GM18505 (cell line): ENCODE data around the gene RBM48.
"Not testable (repeated sequence)": the region's sequence is repeated elsewhere in the genome, so short reads cannot be mapped to it uniquely, and the experiment has no call there.

ENCODE experiments used
- ATAC-seq: cut with Tn5 transposase; IDR thresholded peaks from one replicate; pipeline ENCODE4 v1.9.1; 2021; ENCODE audit not compliant: unreplicated experiment
- POLR2A ChIP-seq: IDR thresholded peaks from 4 replicates; pipeline ENCODE4 v1.6.1; 2011; ENCODE audit warnings: borderline replicate concordance; ENCODE audit not compliant: insufficient read depth, insufficient read length; ENCODE audit errors: extremely low read depth

Gene RBM48

GRCh38 chr7:92528188-92528957 is at the start of gene RBM48, which contains the start of gene PEX1:
RBM48 (plus strand) TSS chr7:92528795; CDS start chr7:92528814, 19 bp downstream.
PEX1 (minus strand) TSS chr7:92528520; CDS start chr7:92528435, 85 bp downstream.
- peak; percentile 95 for ATAC-seq
- TF ChIP-seq POLR2A: peak; percentile 90

- ATAC-seq: not testable (repeated sequence)
These were observed 49.4 kb upstream of the RBM48 start for GRCh38 chr7:92479146-92479545.

- ATAC-seq: not testable (repeated sequence)
These were observed 45.0 kb upstream of the RBM48 start for GRCh38 chr7:92483624-92484023.

GRCh38 chr7:92484226-92484625 is 44.4 kb upstream of the RBM48 start:
- not testable (repeated sequence) for ATAC-seq

- no peak for ATAC-seq
- TF ChIP-seq POLR2A: no peak
These were observed 43.2 kb upstream of the RBM48 start for GRCh38 chr7:92485267-92485892.

- no peak for ATAC-seq
- no peak for TF ChIP-seq POLR2A
These were observed 42.6 kb upstream of the RBM48 start for GRCh38 chr7:92485974-92486373.

GRCh38 chr7:92487804-92488203 is 40.8 kb upstream of the RBM48 start:
- TF ChIP-seq POLR2A: no peak

GRCh38 chr7:92489634-92490033 is 39.0 kb upstream of the RBM48 start:
- no peak for ATAC-seq
- TF ChIP-seq POLR2A: no peak

More at GRCh38 chr7:92487804-92488203, 40.8 kb upstream of the RBM48 start:
- ATAC-seq: no peak

GRCh38 chr7:92496876-92497275 is 31.7 kb upstream of the RBM48 start:
- ATAC-seq: no peak
- TF ChIP-seq POLR2A: no peak

- TF ChIP-seq POLR2A: no peak
- no peak for ATAC-seq
These were observed 30.0 kb upstream of the RBM48 start for GRCh38 chr7:92498557-92498956.

- no peak for ATAC-seq
- TF ChIP-seq POLR2A: no peak
These were observed 24.8 kb upstream of the RBM48 start for GRCh38 chr7:92503767-92504166.

GRCh38 chr7:92504563-92504962 is 24.0 kb upstream of the RBM48 start:
- ATAC-seq: no peak

GRCh38 chr7:92506363-92506762 is 22.2 kb upstream of the RBM48 start:
- no peak for ATAC-seq
- TF ChIP-seq POLR2A: no peak

More at GRCh38 chr7:92504563-92504962, 24.0 kb upstream of the RBM48 start:
- TF ChIP-seq POLR2A: no peak

GRCh38 chr7:92508946-92509345 is 19.6 kb upstream of the RBM48 start:
- no peak for TF ChIP-seq POLR2A
- no peak for ATAC-seq
